Stimulated activated effector memory CD8-positive, alpha-beta T cell treated with anti-CD3 and anti-CD28 coated beads, Interleukin-12 subunit alpha, Interleukin-12 subunit beta, amount 100 ng/mL, for 72 hours (primary cell): ENCODE data around the gene RNF151.

Experiments
- ATAC-seq: fragments of 150-1000 bp; cut with Tn5 transposase; 2 replicates; pipeline ENCODE4 v1.10.0; 2021
- DNase-seq, 2 donors: peaks; one replicate each; pipeline ENCODE4 v3.0.0; 2021 to 2022; ENCODE audit warnings: low spot score in 2 of 2
- H3K27ac Mint-ChIP-seq: one replicate; pipeline ENCODE4 v1.8.0; 2022; ENCODE audit warnings: mild to moderate bottlenecking, mixed read lengths
- H3K36me3 Mint-ChIP-seq: one replicate; pipeline ENCODE4 v1.8.0; 2022; ENCODE audit warnings: mild to moderate bottlenecking, mixed read lengths
- H3K4me1 Mint-ChIP-seq: one replicate; pipeline ENCODE4 v1.8.0; 2022; ENCODE audit warnings: mixed read lengths
- H3K4me3 Mint-ChIP-seq: one replicate; pipeline ENCODE4 v1.8.0; 2022; ENCODE audit warnings: mild to moderate bottlenecking, mixed read lengths
- H3K9me3 Mint-ChIP-seq: one replicate; pipeline ENCODE4 v1.8.0; 2022; ENCODE audit warnings: mixed read lengths

The RNF151 gene

DNA sequence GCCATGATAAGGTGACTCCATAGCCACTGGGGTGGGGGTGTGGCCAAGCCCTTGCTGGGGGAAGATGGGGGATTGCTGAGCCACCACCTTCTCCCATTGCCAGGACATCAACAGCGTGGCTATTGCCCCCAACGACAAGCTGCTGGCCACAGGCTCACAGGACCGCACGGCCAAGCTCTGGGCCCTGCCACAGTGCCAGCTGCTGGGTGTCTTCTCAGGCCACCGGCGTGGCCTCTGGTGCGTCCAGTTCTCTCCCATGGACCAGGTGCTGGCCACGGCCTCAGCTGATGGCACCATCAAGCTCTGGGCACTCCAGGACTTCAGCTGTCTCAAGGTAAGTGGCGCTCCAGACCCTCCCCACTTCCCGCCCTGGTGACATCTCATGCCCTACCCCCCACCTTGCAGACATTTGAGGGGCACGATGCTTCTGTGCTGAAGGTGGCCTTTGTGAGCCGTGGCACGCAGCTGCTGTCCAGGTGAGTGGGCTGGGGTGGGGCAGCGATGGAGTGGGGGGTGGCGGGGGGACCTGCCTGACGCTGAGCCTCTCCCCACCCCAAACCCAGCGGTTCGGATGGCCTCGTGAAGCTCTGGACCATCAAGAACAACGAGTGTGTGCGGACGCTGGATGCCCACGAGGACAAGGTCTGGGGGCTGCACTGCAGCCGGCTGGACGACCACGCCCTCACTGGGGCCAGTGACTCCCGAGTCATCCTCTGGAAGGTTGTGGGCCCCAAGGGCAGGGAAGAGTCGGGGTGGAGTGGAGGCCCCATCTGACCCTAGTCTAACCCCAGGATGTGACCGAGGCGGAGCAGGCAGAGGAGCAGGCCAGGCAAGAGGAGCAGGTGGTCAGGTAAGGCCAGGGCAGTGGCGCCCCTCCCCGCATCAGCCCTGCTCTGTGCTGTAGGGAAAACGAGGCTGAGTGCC lies 10.6 kb downstream of the RNF151 start:
- Mint-ChIP-seq H3K27ac (no peak overlapping the region), H3K4me3 (no peak overlapping the region), H3K36me3 (peaks cover 56% of the 10 kb centered on the region), H3K9me3 (no peaks in the 10 kb centered on the region), H3K4me1 (peaks cover 26% of the 10 kb centered on the region)
- no peak for ATAC-seq
- DNase-seq: no peak

DNA sequence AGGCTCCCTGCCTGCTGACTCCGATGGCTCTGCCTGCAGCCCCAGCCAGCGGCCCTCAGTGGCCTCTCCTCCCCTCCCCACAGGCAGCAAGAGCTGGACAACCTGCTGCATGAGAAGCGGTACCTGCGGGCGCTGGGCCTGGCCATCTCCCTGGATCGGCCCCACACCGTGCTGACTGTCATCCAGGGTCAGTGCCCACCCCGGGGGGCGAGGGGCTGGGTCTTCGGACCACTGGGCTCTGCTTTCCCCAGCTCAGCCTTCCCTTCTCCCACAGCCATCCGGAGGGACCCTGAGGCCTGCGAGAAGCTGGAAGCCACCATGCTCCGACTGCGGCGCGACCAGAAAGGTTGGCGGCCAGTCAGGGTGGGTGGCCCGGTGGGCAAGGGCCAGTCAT lies 11.2 kb downstream of the RNF151 start:
- no peak for DNase-seq
- no peak for ATAC-seq
- H3K4me1 Mint-ChIP-seq: peaks cover 23% of the 10 kb centered on the region
- H3K9me3 Mint-ChIP-seq: no peaks in the 10 kb centered on the region
- H3K4me3 Mint-ChIP-seq: no peak overlapping the region
- peaks cover 50% of the 10 kb centered on the region for H3K36me3 Mint-ChIP-seq
- H3K27ac Mint-ChIP-seq: no peak overlapping the region

DNA sequence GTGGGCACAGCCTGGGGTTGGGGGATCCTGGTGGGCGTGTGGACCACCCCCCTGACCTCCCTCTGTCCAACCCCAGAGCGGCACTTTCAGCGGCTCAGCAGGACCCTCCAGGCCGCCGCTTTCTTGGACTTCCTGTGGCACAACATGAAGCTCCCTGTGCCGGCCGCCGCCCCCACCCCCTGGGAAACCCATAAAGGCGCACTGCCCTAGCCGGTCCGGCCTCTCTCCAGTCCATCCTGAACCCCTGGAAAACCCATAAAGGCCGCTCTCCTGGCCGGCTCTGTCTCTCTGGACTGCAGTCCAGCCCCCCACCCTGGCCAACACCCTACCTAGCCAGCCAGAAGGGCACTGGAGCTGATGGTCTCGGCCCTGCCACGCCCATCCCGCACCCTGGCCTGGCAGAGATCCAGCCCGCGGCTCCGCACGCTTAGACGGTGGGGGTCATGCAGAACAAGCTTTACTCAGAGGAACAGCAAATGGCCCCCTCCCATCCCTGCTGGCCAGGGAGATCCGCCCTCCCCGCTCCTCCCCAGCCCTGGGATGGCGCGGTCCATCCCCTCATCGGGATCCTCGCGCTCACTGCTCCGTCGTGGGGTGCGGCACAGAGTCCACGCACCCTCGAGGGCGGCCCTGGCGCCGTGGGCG lies 11.9 kb downstream of the RNF151 start:
- Mint-ChIP-seq H3K4me1 (peaks cover 21% of the 10 kb centered on the region), H3K27ac (no peak overlapping the region), H3K36me3 (peaks cover 44% of the 10 kb centered on the region), H3K9me3 (no peaks in the 10 kb centered on the region), H3K4me3 (no peak overlapping the region)
- no peak for ATAC-seq
- no peak for DNase-seq

DNA sequence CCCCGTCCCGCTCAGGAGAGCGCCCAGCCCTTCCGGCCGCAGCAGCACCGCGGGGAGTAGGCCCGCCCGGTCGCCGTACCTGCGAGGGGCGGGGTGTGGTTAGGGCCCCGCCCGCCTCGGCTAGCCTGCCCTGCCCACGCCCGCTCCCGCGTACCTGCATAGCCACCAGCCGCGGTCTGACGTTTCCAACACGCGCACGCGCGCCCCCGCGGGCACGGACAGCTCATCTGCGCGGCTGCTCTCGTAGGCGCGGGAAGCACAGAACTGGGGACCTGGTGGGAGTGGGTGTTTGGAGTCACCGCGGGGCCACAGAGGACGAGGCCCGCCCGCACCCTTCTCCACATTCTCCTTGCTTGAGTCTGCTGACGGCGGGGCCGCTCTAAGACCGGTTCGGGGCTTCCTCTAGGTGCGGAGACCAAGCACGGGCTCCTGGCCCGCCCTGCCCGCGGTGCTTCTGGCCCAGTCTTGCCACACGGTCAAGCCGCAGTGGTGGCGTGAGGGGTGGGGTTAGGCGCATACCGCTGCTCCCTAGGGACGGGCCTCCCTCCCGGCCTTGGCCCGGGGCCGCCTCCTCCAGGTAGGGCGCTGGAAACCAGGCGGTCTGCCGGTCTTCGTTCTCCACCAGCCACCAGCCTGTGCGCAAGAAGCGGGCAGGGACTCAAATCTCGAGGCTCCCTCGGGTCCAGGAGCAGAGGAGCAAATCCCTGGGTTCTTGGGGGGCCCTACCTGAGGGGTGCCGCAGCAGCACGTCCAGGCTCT lies 12.8 kb downstream of the RNF151 start:
- ATAC-seq: no peak
- Mint-ChIP-seq H3K9me3 (no peaks in the 10 kb centered on the region), H3K4me3 (no peak overlapping the region), H3K36me3 (peaks cover 37% of the 10 kb centered on the region), H3K4me1 (peaks cover 16% of the 10 kb centered on the region), H3K27ac (no peak overlapping the region)
- no peak for DNase-seq

DNA sequence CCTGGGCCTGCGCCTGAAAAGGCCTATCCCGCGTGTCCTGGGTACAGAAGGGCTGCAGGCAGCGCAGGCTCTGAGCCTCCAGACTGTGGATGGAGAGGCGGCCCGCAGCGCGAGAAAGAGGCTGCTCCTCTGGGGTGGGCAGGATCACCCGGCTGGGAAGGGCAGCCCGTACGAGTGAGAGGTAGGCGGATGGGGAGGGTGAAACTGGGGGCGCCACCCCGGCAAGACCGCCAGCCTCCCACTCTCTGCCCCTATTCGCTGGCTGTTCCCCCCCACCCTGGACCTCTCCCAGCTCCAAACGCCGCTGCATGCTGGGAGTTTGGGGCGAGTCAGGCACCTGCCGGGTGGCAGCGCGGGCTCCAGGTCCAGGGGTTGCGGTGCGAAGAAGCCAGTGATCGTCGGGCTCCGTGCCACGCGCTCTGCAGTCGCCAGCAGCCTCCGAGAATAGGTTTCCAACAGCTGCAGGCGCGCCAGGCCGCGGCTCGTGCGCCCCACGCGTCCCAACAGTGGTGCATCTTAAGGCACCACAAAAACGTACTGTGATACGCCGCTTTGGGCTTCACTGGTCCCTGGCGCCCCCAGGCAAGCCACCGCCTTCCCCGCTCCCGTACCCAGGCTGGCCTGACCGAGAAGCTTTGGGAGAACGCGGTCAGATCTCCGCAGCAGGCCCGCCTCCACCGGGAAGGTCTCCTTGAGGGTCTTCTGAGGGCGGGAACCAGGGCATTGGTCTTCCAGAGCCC lies 13.5 kb downstream of the RNF151 start:
- no peaks in the 10 kb centered on the region for H3K9me3 Mint-ChIP-seq
- H3K4me1 Mint-ChIP-seq: peaks cover 23% of the 10 kb centered on the region
- peaks cover 33% of the 10 kb centered on the region for H3K36me3 Mint-ChIP-seq
- no peak for DNase-seq
- H3K4me3 Mint-ChIP-seq: no peak overlapping the region
- no peak overlapping the region for H3K27ac Mint-ChIP-seq
- no peak for ATAC-seq

DNA sequence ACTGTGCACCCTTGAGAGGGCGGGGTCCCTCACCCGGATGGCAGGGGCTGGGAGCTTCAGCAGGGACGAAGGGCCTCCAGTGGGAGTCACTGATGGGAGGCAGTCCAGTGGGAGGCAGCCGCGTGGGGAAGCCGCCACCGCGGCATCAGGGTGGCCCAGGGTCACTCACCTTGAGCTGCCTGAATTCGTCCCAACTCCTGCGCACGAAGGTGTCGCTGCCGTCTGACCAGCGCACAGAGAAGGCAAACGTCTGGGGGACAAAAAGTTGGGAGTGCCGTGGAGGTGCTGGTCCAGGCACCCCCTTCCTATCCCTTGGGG lies 14.1 kb downstream of the RNF151 start:
- H3K36me3 Mint-ChIP-seq: peaks cover 34% of the 10 kb centered on the region
- H3K4me1 Mint-ChIP-seq: peaks cover 29% of the 10 kb centered on the region
- no peak for DNase-seq
- ATAC-seq: no peak
- no peak overlapping the region for H3K4me3 Mint-ChIP-seq
- no peaks in the 10 kb centered on the region for H3K9me3 Mint-ChIP-seq
- no peak overlapping the region for H3K27ac Mint-ChIP-seq

DNA sequence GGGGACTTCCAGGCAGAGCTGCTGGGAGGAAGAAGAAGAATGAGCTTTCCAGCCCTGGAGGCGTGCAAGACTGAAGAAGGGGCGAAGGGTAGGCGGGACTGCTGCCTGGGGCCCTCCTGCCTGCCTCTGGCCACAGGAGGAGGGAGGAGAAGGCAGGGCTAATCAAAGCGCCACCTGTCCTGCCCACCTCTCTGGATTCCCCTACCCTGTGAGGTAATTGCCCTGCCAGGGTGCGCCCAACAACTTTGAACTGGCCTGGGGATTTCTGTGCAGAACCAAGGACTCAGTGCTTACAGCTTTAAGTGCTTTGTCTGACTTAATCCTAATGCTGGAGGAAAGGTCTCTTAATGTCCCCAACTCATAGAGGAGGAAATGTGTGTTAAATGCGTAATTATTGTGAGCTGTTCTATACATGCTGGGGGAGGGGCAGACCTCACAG lies 14.8 kb downstream of the RNF151 start, which contains the start of gene NOXO1:
Gene NOXO1 (minus strand): TSS at position 72 of the 439 bp plus-strand sequence. CDS start 290 bp downstream, outside the sequence.
- H3K9me3 Mint-ChIP-seq: no peaks in the 10 kb centered on the region
- peaks cover 34% of the 10 kb centered on the region for H3K36me3 Mint-ChIP-seq
- DNase-seq (no peak), ATAC-seq (no peak)
- peaks cover 35% of the 10 kb centered on the region for H3K4me1 Mint-ChIP-seq
- no peak within 1 kb of the TSS for H3K4me3 Mint-ChIP-seq
- H3K27ac Mint-ChIP-seq: no peak within 1 kb of the TSS

DNA sequence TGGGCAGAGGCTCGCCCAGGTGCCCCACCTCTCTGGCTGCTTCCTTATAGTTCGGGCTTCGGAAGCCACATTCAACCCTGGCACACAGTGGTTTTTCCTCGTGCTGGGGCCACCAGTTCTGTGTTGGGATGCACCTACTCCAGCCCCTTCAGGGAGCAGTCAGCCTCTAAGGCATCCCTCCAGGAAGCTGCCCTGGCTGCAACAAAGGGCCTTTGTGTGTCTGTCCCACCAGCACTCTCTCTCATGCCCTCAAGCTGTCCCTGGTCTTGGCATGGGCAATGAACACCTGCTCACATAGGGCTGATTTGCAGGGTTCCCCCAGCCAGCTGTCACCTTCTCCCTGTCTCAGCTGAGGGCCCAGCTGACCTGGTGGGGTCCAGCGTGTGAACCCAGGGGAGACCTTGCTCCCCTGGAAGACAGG lies 15.4 kb downstream of the RNF151 start:
- Mint-ChIP-seq H3K4me1 (peaks cover 41% of the 10 kb centered on the region), H3K27ac (no peak overlapping the region), H3K9me3 (no peaks in the 10 kb centered on the region), H3K36me3 (peaks cover 35% of the 10 kb centered on the region), H3K4me3 (no peak overlapping the region)
- ATAC-seq (no peak), DNase-seq (no peak)

DNA sequence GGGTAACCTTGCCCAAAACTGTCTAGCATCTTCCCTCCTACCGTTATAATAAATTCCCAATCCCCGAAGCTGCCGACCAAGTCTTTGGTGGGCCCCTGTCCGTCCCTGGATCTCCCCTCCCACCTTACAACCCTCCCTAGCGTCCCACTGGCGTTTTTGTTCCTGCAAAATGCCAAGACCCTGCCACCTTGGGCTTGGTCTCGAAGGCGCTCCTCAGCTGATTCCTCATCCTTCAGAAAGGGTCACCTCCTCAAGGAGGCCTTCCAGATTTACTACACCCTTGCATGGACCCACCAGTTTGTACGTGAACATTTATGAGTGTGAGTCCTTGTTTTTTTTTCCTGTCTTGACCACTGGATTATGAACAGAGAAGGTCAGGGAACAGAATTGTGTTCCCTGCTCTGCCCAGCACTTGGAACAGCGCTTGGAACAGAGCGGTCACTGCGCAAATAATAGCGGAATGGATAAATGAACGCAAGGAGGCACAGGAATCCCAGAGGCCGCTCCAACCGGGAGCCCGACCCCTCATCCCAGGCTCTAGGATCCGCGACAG lies 16.4 kb downstream of the RNF151 start:
- H3K4me1 Mint-ChIP-seq: peaks cover 41% of the 10 kb centered on the region
- DNase-seq (no peak), ATAC-seq (no peak)
- no peaks in the 10 kb centered on the region for H3K9me3 Mint-ChIP-seq
- peaks cover 30% of the 10 kb centered on the region for H3K36me3 Mint-ChIP-seq
- no peak overlapping the region for H3K27ac Mint-ChIP-seq
- H3K4me3 Mint-ChIP-seq: peak overlapping the region; percentile 74

DNA sequence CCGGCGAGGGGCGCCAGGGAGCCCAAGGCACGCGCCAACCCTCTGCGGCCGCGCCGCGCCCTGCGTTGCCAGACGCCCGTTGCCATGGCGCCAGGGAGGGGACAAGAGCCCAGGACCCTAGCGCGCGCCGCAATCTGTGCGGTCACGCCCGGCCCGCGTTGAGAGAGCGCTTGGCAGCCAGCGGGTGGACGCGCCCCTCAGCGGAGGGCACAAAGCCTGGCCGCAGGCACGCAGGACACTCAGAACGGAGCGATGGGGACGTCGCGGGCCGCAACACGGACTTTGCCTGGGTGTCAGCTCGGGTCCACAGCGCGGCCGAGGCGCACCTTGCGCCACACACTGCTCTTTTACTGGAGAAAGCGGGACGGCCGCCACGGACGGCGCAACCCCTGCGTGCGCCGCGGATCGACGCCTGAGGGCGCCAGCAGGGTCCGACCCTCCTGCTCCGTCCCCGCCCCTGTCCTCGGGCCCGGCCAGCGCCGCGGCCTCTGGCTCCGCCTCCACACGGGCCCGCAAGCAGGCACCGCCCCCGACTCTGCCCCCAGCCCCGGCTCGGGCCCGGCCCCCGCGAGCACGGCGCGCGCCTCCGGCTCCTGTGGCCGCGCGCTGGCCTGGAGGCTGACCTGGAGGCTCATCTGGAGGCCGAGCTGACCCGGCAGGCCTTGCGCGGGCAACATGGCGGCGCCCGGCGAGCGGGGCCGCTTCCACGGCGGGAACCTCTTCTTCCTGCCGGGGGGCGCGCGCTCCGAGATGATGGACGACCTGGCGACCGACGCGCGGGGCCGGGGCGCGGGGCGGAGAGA lies 17.1 kb downstream of the RNF151 start, which contains the start of gene GFER:
Gene GFER (plus strand): TSS at position 650 of the 803 bp plus-strand sequence. CDS start 26 bp downstream, at position 676.
- ATAC-seq: peak; percentile 88
- peak; percentile 80 to 92 for DNase-seq
- H3K27ac Mint-ChIP-seq: no peak within 1 kb of the TSS
- H3K36me3 Mint-ChIP-seq: peaks cover 24% of the 10 kb centered on the region
- H3K4me1 Mint-ChIP-seq: peaks cover 41% of the 10 kb centered on the region
- H3K4me3 Mint-ChIP-seq: peak within 1 kb of the TSS; percentile 74
- no peaks in the 10 kb centered on the region for H3K9me3 Mint-ChIP-seq

DNA sequence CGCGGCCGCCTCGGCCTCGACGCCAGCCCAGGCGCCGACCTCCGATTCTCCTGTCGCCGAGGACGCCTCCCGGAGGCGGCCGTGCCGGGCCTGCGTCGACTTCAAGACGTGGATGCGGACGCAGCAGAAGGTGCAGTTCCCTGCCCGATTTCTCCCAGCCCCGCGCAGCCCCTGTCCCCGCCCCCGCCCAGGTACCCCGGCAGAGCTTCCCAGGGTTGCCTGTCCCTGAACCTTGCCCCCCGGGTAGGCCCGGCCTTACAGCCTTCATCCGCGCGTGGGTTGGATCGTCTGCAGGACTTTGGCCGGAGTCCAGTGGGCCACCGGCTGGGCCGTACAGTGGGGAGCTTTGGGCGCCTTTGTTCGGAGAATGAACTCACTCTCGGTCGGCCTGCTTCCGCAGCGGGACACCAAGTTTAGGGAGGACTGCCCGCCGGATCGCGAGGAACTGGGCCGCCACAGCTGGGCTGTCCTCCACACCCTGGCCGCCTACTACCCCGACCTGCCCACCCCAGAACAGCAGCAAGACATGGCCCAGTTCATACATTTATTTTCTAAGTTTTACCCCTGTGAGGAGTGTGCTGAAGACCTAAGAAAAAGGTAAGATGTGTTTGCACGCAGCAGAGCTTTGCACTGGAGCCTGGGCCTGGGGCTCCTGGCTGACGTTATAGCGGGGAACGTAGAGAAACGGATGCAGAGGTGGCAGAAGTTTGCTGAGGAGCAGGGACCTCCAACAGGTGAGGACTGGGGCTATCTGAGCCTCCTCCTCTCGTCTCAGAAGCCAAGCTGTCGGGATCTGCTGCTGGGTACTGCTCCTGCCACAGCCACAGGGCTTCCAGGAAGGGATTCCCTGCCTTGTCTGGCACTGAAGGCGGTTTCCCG lies 17.9 kb downstream of the RNF151 start:
- Mint-ChIP-seq H3K9me3 (no peaks in the 10 kb centered on the region), H3K36me3 (peaks cover 23% of the 10 kb centered on the region), H3K4me3 (peak overlapping the region; percentile 74), H3K4me1 (peaks cover 41% of the 10 kb centered on the region), H3K27ac (no peak overlapping the region)
- no peak for DNase-seq
- ATAC-seq: peak; percentile 39

DNA sequence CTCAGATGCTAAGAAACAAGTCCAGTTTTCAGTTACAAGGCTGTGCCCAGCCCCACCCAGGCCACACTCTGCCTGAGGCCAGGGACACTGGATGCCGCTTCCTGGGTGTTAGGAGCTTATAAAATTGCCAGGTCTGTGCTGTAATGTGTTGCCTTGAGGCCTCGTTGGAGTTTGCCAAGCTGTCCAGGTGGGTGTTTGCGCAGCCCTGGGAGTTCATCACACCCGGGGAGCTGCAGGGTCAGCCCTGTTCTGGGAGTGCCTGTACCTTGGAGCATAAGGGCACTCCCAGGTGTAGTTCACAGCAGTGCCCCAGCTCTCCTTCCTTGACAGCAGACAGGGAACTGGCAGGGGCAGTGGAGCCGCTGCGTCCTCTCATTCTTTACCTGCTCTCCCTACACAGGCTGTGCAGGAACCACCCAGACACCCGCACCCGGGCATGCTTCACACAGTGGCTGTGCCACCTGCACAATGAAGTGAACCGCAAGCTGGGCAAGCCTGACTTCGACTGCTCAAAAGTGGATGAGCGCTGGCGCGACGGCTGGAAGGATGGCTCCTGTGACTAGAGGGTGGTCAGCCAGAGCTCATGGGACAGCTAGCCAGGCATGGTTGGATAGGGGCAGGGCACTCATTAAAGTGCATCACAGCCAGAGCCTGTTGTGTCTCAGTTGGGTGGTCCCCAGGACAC lies 19.0 kb downstream of the RNF151 start:
- ATAC-seq: no peak
- H3K4me1 Mint-ChIP-seq: peaks cover 41% of the 10 kb centered on the region

DNA sequence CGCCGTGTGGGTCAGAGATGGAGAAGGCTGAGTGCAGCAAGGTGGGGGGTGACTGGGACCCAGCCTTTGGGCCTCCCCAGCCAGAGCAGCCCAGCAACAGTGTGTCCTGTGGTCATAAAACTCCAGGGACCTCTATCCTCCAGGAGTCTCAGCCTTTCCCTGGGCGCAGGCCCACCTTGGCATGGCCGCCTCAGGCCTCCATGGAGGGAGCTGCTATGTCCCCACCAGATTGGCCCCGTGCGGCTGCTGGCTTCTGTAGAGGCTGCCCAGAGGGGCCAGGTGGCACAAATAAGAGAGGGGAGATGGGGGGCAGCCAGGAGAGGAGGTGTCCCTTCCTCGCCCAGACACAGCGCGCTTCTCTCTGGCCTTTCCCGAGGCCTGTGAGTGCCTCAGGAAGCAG lies 20.5 kb downstream of the RNF151 start:
- Mint-ChIP-seq H3K9me3 (no peaks in the 10 kb centered on the region), H3K4me1 (peaks cover 42% of the 10 kb centered on the region), H3K4me3 (no peak overlapping the region), H3K27ac (peak overlapping the region; percentile 44), H3K36me3 (peaks cover 32% of the 10 kb centered on the region)
- ATAC-seq (no peak), DNase-seq (no peak)

More for the DNA sequence above, 19.0 kb downstream of the RNF151 start:
- H3K36me3 Mint-ChIP-seq: peaks cover 23% of the 10 kb centered on the region
- no peak overlapping the region for H3K27ac Mint-ChIP-seq
- no peak for DNase-seq
- peak overlapping the region; percentile 74 for H3K4me3 Mint-ChIP-seq
- H3K9me3 Mint-ChIP-seq: no peaks in the 10 kb centered on the region
